ENCODE measurements around the gene OGA.

DNA sequence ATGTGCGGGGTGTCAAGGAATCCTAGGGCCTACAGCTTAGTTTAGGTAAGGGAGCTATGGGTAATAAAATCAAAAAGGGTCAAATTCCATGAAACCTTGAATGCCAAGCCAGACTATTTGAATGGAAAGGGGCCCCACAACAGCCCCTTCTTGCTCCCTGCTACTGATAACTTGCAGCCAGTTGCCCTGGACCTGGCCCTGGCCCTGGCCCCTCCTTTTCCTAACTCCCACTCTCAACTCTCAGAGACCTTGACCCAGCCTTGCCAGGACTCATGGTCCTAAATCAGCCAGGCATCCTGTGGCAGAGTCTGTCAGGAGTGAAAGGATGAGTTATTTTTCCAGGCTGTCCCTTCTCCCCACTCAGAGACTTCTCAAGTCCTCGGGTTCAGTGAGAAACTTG, 19.5 kb upstream of the OGA start:
- TF ChIP-seq, protein P1, sequence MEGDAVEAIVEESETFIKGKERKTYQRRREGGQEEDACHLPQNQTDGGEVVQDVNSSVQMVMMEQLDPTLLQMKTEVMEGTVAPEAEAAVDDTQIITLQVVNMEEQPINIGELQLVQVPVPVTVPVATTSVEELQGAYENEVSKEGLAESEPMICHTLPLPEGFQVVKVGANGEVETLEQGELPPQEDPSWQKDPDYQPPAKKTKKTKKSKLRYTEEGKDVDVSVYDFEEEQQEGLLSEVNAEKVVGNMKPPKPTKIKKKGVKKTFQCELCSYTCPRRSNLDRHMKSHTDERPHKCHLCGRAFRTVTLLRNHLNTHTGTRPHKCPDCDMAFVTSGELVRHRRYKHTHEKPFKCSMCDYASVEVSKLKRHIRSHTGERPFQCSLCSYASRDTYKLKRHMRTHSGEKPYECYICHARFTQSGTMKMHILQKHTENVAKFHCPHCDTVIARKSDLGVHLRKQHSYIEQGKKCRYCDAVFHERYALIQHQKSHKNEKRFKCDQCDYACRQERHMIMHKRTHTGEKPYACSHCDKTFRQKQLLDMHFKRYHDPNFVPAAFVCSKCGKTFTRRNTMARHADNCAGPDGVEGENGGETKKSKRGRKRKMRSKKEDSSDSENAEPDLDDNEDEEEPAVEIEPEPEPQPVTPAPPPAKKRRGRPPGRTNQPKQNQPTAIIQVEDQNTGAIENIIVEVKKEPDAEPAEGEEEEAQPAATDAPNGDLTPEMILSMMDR (IDR thresholded peaks at IDR 0.05 in 8 of 11, conservative IDR thresholded peaks at IDR 0.05 in 3 of 11): no peak
- no peak for TF ChIP-seq POLR2AphosphoS5 (IDR thresholded peaks at IDR 0.05)
